GM13976 (cell line): Measurements from ENCODE around the gene POLR1D.

Experiments
- DNase-seq: peaks from one replicate; pipeline ENCODE4 v3.0.0; 2012; ENCODE audit warnings: low spot score
- CTCF ChIP-seq: IDR thresholded peaks from 2 replicates; pipeline ENCODE4 v1.5.1; 2012; ENCODE audit warnings: borderline replicate concordance, mild to moderate bottlenecking; ENCODE audit not compliant: insufficient read depth; ENCODE audit errors: extremely low read depth, missing control alignments, control extremely low read depth
- in situ Hi-C: fragments of 300-500 bp; cut with MboI; formaldehyde crosslinking; loops from one replicate; pipeline ENCODE4 v1.12.0; 2022; ENCODE audit warnings: low sequenced_read_pairs, mixed read lengths, inconsistent platforms; ENCODE audit not compliant: unreplicated experiment

POLR1D gene

GRCh38 chr13:27658546-27658945 lies 36.9 kb downstream of the POLR1D start:
- DNase-seq: no peak
- in situ Hi-C loops: no loop called here
- TF ChIP-seq CTCF: no peak

- in situ Hi-C loops: no loop called here
- TF ChIP-seq CTCF: no peak
- DNase-seq: no peak
Observed at GRCh38 chr13:27659145-27659865, 37.6 kb downstream of the POLR1D start.

- no peak for DNase-seq
- no peak for TF ChIP-seq CTCF
- in situ Hi-C loops: no loop called here
Observed at GRCh38 chr13:27660511-27660910, 38.8 kb downstream of the POLR1D start.

- DNase-seq: no peak
Observed at GRCh38 chr13:27661017-27661416, 39.3 kb downstream of the POLR1D start.

GRCh38 chr13:27662738-27663470 lies 41.2 kb downstream of the POLR1D start:
- no peak for DNase-seq
- in situ Hi-C loops: no loop called here
- no peak for TF ChIP-seq CTCF

More at GRCh38 chr13:27661017-27661416, 39.3 kb downstream of the POLR1D start:
- no peak for TF ChIP-seq CTCF
- in situ Hi-C loops: no loop called here

- no peak for TF ChIP-seq CTCF
- in situ Hi-C loops: no loop called here
- DNase-seq: no peak
Observed at GRCh38 chr13:27663947-27664346, 42.3 kb downstream of the POLR1D start.
